Activated naive CD4-positive, alpha-beta T cell (primary cell): Measurements from ENCODE around the gene PROK2.

Experiments
- DNase-seq, 4 experiments: peaks; one replicate each; lab custom pipeline; 2025; lab: John Stamatoyannopoulos, UW

PROK2 gene

GRCh38 chr3:71784914-71785531, at the start of gene PROK2:
TSS of gene PROK2 (minus strand) at chr3:71785148. CDS start at chr3:71785052, 96 bp downstream.
- peak in 1 of 4 experiments; percentile 12 for DNase-seq

GRCh38 chr3:71831599-71831998, 46.7 kb upstream of the PROK2 start:
- DNase-seq, result no peak

GRCh38 chr3:71825551-71826283, 40.8 kb upstream of the PROK2 start:
- no peak for DNase-seq

GRCh38 chr3:71821116-71821515, 36.2 kb upstream of the PROK2 start:
- no peak for DNase-seq

GRCh38 chr3:71817262-71817661, 32.3 kb upstream of the PROK2 start:
- DNase-seq, result no peak

- DNase-seq, result no peak
Observed at GRCh38 chr3:71816767-71817156, 31.8 kb upstream of the PROK2 start.

- no peak for DNase-seq
Observed at GRCh38 chr3:71815340-71816067, 30.6 kb upstream of the PROK2 start.

- DNase-seq, result no peak
Observed at GRCh38 chr3:71813704-71814103, 28.8 kb upstream of the PROK2 start.

GRCh38 chr3:71813073-71813472, 28.1 kb upstream of the PROK2 start:
- no peak for DNase-seq

GRCh38 chr3:71810056-71810455, 25.1 kb upstream of the PROK2 start:
- DNase-seq, result no peak

- DNase-seq, result no peak
Observed at GRCh38 chr3:71809321-71810026, 24.5 kb upstream of the PROK2 start.

- no peak for DNase-seq
Observed at GRCh38 chr3:71806736-71807135, 21.8 kb upstream of the PROK2 start.

GRCh38 chr3:71805691-71806090, 20.7 kb upstream of the PROK2 start:
- no peak for DNase-seq

GRCh38 chr3:71805199-71805598, 20.3 kb upstream of the PROK2 start:
- DNase-seq, result no peak

GRCh38 chr3:71803248-71803647, 18.3 kb upstream of the PROK2 start:
- no peak for DNase-seq

GRCh38 chr3:71801986-71802385, 17.0 kb upstream of the PROK2 start:
- no peak for DNase-seq

GRCh38 chr3:71800023-71800422, 15.1 kb upstream of the PROK2 start:
- DNase-seq, result no peak

- DNase-seq, result no peak
Observed at GRCh38 chr3:71797455-71797854, 12.5 kb upstream of the PROK2 start.

- no peak for DNase-seq
Observed at GRCh38 chr3:71796290-71796689, 11.3 kb upstream of the PROK2 start.

- DNase-seq, result no peak
Observed at GRCh38 chr3:71791634-71792033, 6.7 kb upstream of the PROK2 start.

GRCh38 chr3:71789922-71790321, 5.0 kb upstream of the PROK2 start:
- no peak for DNase-seq

- no peak for DNase-seq
Observed at GRCh38 chr3:71787851-71788405, 3.0 kb upstream of the PROK2 start.
